Effector memory CD8-positive, alpha-beta T cell (primary cell): ENCODE measurements around the gene DNAJB6.
"Not testable (repeated sequence)": the region's sequence is repeated elsewhere in the genome, so short reads cannot be mapped to it uniquely, and the experiment has no call there.

ENCODE experiments used
- ATAC-seq: fragments of 150-1000 bp; cut with Tn5 transposase; replicated peaks from 2 replicates; pipeline ENCODE4 v1.10.0; 2021; ENCODE audit warnings: mild to moderate bottlenecking, moderate library complexity
- DNase-seq, 3 experiments: peaks; one replicate each; pipeline ENCODE4 v3.0.0; 2021
- H3K27ac Mint-ChIP-seq, 2 donors: one replicate each; pipeline ENCODE4 v1.8.0; 2022; ENCODE audit warnings: mild to moderate bottlenecking in 2 of 2, mixed read lengths in 2 of 2, moderate library complexity in 2 of 2
- H3K27me3 Mint-ChIP-seq, 2 donors: one replicate each; pipeline ENCODE4 v1.8.0; 2022; ENCODE audit warnings: mixed read lengths in 2 of 2
- H3K36me3 Mint-ChIP-seq: one replicate; pipeline ENCODE4 v1.8.0; 2022; ENCODE audit warnings: mild to moderate bottlenecking, moderate library complexity, mixed read lengths; ENCODE audit not compliant: insufficient read depth
- H3K4me1 Mint-ChIP-seq, 2 donors: one replicate each; pipeline ENCODE4 v1.8.0; 2022; ENCODE audit warnings: low read depth in 2 of 2, mixed read lengths in 2 of 2
- H3K4me3 Mint-ChIP-seq, 2 donors: one replicate each; pipeline ENCODE4 v1.8.0; 2022; ENCODE audit warnings: mild to moderate bottlenecking in 2 of 2, mixed read lengths in 2 of 2, moderate library complexity in 2 of 2
- H3K9me3 Mint-ChIP-seq, 2 donors: one replicate each; pipeline ENCODE4 v1.8.0; 2022; ENCODE audit warnings: mixed read lengths in 2 of 2

DNAJB6 gene

DNA sequence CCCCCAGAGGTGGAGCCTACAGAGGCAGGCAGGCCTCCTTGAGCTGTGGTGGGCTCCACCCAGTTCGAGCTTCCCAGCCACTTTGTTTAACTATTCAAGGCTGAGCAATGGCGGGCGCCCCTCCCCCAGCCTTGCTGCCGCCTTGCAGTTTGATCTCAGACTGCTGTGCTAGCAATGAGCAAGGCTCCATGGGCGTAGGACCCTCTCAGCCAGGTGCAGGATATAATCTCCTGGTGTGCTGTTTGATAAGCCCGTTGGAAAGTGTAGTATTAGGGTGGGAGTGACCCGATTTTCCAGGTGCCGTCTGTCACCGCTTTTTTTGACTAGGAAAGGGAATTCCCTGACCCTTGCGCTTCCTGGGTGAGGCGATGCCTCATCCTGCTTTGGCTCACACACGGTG, 117.2 kb downstream of the DNAJB6 start:
- not testable (repeated sequence) for DNase-seq, H3K4me3 Mint-ChIP-seq, H3K36me3 Mint-ChIP-seq, ATAC-seq, H3K9me3 Mint-ChIP-seq, H3K27ac Mint-ChIP-seq, H3K4me1 Mint-ChIP-seq
- peaks cover 25 to 35% of the 10 kb centered on the region in 2 donors for H3K27me3 Mint-ChIP-seq

DNA sequence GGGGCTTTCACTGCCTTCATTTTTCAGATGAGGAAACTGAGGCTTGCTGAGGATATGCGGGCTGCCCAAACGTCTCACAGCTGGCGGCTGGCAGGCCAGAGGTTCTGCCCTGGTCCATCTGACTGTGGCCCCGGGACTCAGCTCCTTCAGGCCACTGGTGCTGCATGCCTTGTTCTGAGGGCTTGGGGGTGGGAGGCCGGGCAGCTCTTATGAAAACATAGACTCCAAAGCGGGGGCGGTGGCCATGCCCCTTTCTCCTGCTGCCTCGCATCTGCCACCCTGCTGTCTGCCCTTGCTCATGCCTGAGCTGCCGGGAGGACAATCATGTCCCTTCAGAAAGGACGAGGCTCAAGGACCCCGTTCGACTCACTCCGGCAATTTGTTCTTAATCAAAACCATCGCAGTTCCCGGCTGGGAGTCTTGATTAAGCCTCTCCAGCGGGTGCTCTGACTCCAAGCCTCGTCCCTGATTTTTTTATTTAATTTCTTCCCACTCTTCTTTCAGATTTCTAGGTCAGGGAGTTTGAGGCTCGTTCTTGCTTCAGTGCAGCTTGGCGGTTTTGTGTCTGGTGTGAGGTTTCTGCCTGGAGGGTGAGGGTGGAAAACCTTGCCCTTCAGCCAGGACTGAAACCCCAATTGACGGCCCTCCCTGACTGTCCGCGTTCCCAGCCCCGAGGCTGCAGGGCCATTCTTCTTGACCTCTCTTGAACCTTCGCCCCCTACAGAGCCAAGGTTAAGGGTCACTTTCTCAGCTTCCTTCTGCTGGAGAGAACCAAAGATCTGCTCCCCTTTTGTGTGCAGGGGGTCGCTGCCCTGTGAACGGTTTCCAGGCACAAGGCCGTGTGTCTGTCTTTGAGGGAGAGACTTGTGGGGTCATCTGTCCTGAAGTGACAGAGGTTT, 120.8 kb downstream of the DNAJB6 start:
- H3K27ac Mint-ChIP-seq = no peak overlapping the region
- no peak for DNase-seq
- H3K27me3 Mint-ChIP-seq = peaks cover 35 to 41% of the 10 kb centered on the region in 2 donors
- H3K9me3 Mint-ChIP-seq = no peaks in the 10 kb centered on the region
- peaks cover 2 to 5% of the 10 kb centered on the region in 2 donors for H3K4me1 Mint-ChIP-seq
- H3K36me3 Mint-ChIP-seq = no peaks in the 10 kb centered on the region
- no peak for ATAC-seq
- H3K4me3 Mint-ChIP-seq = no peak overlapping the region

DNA sequence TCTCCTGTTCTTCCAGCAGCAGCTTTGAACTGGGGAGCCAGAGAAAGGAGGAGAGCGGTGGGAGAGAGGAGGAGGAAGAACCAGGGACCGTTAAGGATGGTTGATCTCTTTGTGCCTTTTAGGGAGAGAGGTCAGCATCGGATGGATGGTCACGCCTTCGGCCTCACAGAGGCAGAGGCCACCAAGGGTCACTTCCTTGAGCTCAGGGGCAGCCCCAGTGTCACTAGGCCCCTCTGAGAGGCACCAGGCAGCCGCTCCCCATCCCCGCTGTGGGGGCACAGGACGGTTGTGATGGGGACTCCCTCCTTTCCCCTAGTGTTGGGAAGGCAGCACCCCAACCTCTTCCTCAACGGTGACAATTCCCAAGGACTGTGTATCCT, 121.4 kb downstream of the DNAJB6 start:
- Mint-ChIP-seq H3K36me3 (no peaks in the 10 kb centered on the region), H3K9me3 (no peaks in the 10 kb centered on the region), H3K4me1 (peaks cover 3 to 9% of the 10 kb centered on the region in 2 donors), H3K4me3 (no peak overlapping the region), H3K27me3 (peaks cover 40 to 41% of the 10 kb centered on the region in 2 donors), H3K27ac (no peak overlapping the region)
- no peak for ATAC-seq
- no peak for DNase-seq

DNA sequence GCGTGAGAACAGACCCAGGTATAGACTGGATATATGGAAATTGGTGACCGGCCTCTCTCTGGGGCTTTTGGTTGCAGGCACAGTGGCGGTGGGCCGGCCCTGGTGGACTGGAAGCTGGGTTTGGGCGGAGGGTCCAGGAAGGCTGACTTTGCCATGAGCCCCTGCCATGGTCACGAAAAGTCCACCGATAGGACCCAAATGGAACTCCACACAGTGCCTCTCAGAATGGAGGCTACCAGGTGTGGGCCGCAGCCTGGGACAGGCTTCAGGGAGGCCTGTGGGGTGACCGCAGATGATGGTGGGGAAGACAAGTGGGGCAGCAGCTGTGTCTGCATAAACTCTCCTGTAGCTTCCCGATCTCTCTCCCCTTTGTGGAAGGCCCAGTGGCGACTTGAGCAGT, 123.2 kb downstream of the DNAJB6 start:
- Mint-ChIP-seq H3K4me3 (no peak overlapping the region), H3K36me3 (no peaks in the 10 kb centered on the region), H3K27ac (no peak overlapping the region), H3K27me3 (peaks cover 44 to 49% of the 10 kb centered on the region in 2 donors), H3K4me1 (peaks cover 3 to 9% of the 10 kb centered on the region in 2 donors), H3K9me3 (no peaks in the 10 kb centered on the region)
- DNase-seq (no peak), ATAC-seq (no peak)

DNA sequence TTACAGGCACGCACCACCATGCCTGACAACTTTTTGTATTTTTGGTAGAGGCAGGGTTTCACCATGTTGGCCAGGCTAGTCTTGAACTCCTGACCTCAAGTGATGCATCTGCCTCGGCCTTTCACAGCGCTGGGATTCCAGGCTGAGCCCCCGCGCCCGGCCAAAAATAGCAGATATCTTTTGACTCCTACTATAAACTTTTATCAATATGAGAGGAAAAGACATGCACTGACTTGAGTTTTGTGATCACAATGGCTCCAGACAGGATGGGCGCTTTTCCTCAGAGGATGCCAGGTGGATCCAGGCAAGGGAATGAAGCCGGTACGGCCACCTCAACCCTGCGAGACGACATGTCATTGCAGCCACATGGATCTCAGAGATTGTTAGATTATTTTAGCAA, 123.9 kb downstream of the DNAJB6 start:
- ATAC-seq (no peak), DNase-seq (no peak)
- Mint-ChIP-seq H3K27ac (peak overlapping the region in 1 of 2 donors; percentile 30), H3K27me3 (peaks cover 44 to 56% of the 10 kb centered on the region in 2 donors), H3K36me3 (no peaks in the 10 kb centered on the region), H3K4me3 (no peak overlapping the region), H3K4me1 (peaks cover 3 to 9% of the 10 kb centered on the region in 2 donors), H3K9me3 (no peaks in the 10 kb centered on the region)

DNA sequence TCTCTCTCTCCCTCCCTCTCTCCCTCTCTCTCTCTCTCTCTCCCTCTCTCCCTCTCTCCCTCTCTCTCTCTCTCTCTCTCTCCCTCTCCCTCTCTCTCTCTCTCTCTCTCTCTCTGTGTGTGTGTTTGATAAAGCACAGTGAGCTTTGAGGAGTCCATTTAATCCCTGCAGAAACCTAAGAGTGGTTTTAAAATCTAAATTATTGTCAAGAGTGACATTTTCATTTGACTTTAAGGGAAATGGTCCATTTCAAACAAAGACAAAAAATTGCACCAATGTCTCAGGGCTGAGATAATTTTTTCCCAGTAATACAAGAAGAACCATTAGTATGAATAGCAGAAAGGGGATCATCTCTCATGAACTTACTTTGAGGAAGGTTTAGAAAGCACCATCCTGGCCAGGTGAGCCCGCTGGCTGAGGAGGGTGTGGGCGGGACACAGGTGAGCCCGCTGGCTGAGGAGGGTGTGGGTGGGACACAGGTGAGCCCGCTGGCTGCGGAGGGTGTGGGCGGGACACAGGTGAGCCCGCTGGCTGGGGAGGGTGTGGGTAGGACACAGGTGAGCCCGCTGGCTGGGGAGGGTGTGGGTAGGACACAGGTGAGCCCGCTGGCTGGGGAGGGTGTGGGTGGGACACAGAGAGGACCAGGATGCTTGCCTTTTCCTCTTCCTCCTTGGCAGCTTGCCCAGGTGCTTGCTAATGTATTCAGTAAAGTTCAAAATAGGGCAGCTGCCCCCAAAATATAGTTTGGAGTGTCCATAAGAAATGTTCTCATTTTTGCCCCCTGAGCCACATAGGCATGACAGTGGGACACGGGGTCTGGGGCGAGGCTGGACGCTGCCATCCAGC, 125.0 kb downstream of the DNAJB6 start:
- Mint-ChIP-seq H3K4me1 (peaks cover 3 to 9% of the 10 kb centered on the region in 2 donors), H3K27ac (peak overlapping the region in 1 of 2 donors; percentile 30), H3K27me3 (peaks cover 36 to 64% of the 10 kb centered on the region in 2 donors), H3K36me3 (peaks cover 5% of the 10 kb centered on the region), H3K4me3 (no peak overlapping the region), H3K9me3 (no peaks in the 10 kb centered on the region)
- no peak for ATAC-seq
- no peak for DNase-seq

DNA sequence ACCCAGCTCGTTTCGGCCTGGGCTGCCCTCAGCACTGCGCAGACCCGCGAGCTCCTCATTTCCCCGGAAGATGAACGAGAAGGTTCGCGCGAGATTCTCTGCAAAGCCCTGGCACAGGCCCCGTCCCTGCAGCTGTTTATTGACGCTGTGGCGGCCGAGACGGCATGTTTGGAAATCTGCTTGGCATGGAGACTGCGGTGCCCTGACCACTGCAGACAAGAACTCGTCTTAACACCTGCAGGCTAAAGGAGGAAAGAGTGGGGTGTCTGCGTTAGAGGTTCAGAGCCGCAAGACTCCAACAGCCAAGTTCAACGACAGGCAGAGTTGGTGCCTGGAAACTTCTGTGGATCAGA, 125.6 kb downstream of the DNAJB6 start:
- DNase-seq (no peak), ATAC-seq (no peak)
- Mint-ChIP-seq H3K36me3 (peaks cover 5% of the 10 kb centered on the region), H3K27me3 (peaks cover 32 to 59% of the 10 kb centered on the region in 2 donors), H3K4me3 (no peak overlapping the region), H3K9me3 (no peaks in the 10 kb centered on the region), H3K27ac (peak overlapping the region in 1 of 2 donors; percentile 79), H3K4me1 (peaks cover 3 to 9% of the 10 kb centered on the region in 2 donors)

DNA sequence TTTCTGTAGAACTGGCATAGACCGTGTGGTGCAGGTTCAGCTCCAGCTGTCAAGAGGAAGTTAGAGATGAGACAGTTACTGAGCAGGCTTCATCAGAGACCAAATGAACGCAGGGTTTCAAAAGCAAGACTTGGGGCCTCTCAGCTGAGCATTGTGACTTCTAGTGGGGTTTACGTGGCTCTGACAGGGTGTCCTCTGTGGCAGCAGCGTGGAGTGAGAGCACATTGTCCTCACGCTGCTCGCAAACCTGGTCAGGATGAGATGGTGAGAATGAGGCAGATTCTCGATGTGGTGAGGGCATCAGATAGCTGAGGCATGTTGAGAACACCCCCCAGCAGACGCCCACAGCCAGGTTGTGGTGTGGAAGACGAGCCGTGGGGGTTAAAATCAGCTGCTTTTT, 126.0 kb downstream of the DNAJB6 start:
- Mint-ChIP-seq H3K4me1 (peaks cover 3 to 9% of the 10 kb centered on the region in 2 donors), H3K36me3 (peaks cover 5% of the 10 kb centered on the region), H3K27ac (peak overlapping the region in 1 of 2 donors; percentile 79), H3K9me3 (no peaks in the 10 kb centered on the region), H3K27me3 (peaks cover 32 to 55% of the 10 kb centered on the region in 2 donors), H3K4me3 (no peak overlapping the region)
- DNase-seq (no peak), ATAC-seq (no peak)

DNA sequence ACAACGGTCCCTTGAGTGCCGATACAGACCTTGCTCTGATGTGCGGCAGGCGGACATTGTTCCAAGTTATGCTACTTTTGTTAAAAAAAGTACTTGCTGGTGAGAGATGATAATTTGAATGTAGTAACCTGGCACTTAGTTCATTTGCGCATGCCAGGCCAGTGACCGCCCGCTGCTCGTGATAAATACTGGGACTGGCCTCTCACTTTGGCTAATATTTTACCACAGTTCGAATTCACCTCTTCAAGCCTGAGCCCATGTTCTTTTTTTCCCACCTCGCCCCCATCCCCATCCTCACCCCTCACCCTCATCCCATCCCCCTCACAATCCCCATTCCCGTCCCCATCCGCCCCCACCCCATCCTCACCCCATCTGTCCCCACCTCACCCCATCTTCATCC, 126.4 kb downstream of the DNAJB6 start:
- H3K4me1 Mint-ChIP-seq = peaks cover 3 to 9% of the 10 kb centered on the region in 2 donors
- peaks cover 5% of the 10 kb centered on the region for H3K36me3 Mint-ChIP-seq
- H3K27me3 Mint-ChIP-seq = peaks cover 29 to 51% of the 10 kb centered on the region in 2 donors
- H3K27ac Mint-ChIP-seq = peak overlapping the region in 1 of 2 donors; percentile 79
- no peaks in the 10 kb centered on the region for H3K9me3 Mint-ChIP-seq
- H3K4me3 Mint-ChIP-seq = no peak overlapping the region
- ATAC-seq (no peak), DNase-seq (no peak)

DNA sequence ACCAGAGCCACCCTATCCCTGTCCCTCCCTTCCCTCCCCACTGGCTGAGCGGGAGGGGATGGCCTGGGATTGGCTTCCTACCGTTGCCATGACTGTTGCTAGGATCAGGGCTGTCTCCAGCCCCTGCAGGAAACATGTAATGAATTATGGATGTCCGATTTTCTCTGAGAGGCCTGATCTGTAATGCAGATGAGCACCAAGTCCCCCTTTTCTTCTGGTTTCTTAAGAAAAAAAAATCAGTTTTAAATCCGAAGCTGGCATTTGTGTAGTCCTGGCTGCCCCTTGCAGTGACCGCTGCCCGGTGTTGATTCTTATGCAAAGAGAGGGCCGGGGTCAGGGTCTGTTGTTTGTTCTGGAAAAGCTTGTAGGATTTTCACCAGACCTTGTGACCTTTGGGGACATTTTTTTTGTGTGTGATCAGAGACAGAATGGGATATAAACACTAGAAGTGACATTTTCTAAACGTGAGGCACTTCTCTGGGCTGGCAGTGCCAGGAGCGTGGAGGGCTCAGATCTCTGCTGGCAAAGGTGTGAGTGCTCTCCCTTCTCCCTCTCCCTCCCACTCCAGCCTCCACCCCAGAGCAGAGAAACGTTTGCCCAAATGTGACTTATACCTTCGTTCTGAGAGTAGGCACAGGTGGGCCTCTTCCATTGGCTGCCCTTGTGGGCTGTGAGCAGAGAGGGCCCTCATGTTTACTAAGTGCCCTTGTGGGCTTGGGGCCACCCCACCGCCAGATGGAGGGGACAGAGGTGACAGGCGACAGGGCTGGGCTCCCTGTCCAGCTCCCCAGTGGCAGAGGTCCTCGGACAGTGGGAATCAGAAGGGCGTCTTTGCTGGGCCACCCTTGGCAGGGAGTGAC, 127.5 kb downstream of the DNAJB6 start:
- Mint-ChIP-seq H3K27ac (no peak overlapping the region), H3K36me3 (peaks cover 5% of the 10 kb centered on the region), H3K27me3 (peaks cover 22 to 40% of the 10 kb centered on the region in 2 donors), H3K4me3 (no peak overlapping the region), H3K4me1 (peaks cover 3 to 9% of the 10 kb centered on the region in 2 donors), H3K9me3 (no peaks in the 10 kb centered on the region)
- no peak for ATAC-seq
- DNase-seq = no peak

DNA sequence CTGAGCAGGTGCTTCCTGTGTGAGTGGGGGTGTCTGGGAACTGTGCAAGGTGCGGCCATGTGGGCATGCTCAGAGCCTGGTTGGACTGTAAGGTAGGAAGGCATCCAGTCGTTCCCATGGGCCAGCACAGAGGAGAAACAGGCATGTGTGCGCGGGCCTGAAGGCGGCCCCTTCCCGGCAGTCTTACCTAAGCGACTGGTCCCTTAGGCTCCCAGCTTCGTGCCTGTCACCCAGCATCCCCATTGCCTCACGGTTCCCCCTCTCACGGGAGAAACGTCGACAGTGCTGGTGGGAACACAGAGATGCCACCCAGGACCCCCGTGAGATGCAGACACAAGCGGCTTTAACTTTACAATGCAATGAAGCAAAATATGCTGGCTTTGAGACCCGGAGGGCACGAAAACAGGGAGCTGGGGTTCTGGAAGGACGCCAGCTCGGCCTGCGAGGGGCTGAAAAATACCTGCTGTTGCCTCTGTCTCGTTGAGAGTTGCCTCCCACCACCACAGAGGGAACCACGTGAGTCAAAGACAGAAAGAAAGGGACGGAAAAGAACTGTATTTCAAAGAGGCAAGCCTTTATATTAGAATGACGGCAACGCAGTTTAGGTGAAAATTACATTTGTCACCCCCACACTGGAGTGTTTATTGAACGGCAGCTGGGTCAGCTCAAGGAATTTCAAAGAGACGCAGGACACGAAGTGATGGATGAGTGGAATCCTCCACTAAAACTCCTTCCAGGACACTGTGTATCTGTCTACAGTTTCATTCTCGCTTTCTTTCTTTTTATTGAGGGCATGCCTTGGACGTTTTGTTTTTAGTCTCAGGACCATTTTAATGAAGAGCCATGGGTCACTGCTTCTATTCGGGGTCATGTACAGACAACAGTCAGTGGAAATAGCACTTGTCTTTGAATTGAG, 128.4 kb downstream of the DNAJB6 start:
- ATAC-seq (no peak), DNase-seq (no peak)
- peaks cover 20 to 35% of the 10 kb centered on the region in 2 donors for H3K27me3 Mint-ChIP-seq
- peaks cover 3 to 9% of the 10 kb centered on the region in 2 donors for H3K4me1 Mint-ChIP-seq
- H3K4me3 Mint-ChIP-seq = no peak overlapping the region
- H3K27ac Mint-ChIP-seq = no peak overlapping the region
- H3K9me3 Mint-ChIP-seq = no peaks in the 10 kb centered on the region
- peaks cover 5% of the 10 kb centered on the region for H3K36me3 Mint-ChIP-seq
